ENCODE results near the gene TMEM114.

- TF ChIP-seq SP1 (IDR thresholded peaks at IDR 0.05) (no peak), FOXM1 (IDR thresholded peaks at IDR 0.05; ENCODE audit: borderline replicate concordance) (no peak), ELF4 (IDR thresholded peaks at IDR 0.05) (no peak), TARDBP (IDR thresholded peaks at IDR 0.05) (no peak), BHLHE40 (IDR thresholded peaks at IDR 0.05; ENCODE audit: borderline replicate concordance) (no peak), NFRKB (IDR thresholded peaks at IDR 0.05) (no peak), SUZ12 (IDR thresholded peaks at IDR 0.05) (no peak), PKNOX1 (IDR thresholded peaks at IDR 0.05) (no peak), FOXK2 (IDR thresholded peaks at IDR 0.05) (no peak)
Measured at GRCh38 chr16:8585857-8586256, 4.5 kb downstream of the TMEM114 start.

Data from HEK293T (cell line).